ENCODE results near the gene APLF. TPM values are rescaled to one million over a fixed set of nuclear protein-coding genes. Genes with fewer than 3 reads are reported as not detected.

Gene APLF
- total and polyA plus RNA-seq, 2 of the 8 experiments (the other 6 are each of a cell fraction or from before 2014, with no cell fraction given), result 4.4 to 7.3 TPM

- TF ChIP-seq CHD7 (IDR thresholded peaks at IDR 0.05; ENCODE audit: insufficient replicate concordance, low read length) (no peak), TBP (IDR thresholded peaks at IDR 0.05; ENCODE audit: low read depth, low read length) (peak; percentile 31; the same call in 1 of the 2 replicates), YY1 (IDR thresholded peaks at IDR 0.05; ENCODE audit: low read depth, low read length) (no peak), GTF2F1 (IDR thresholded peaks at IDR 0.05; ENCODE audit: borderline replicate concordance, low read depth, low read length) (no peak), BACH1 (IDR thresholded peaks at IDR 0.05; ENCODE audit: low read length) (peak; percentile 85), CBX8 (IDR thresholded peaks at IDR 0.05; ENCODE audit: borderline replicate concordance, low read depth, low read length) (no peak), CTCF (IDR thresholded peaks at IDR 0.05; ENCODE audit: control extremely low read depth in 1 of 3, insufficient read depth in 1 of 3, low read depth in 1 of 3, low read length in 3 of 3) (no peak)
Observed at GRCh38 chr2:68467077-68467960, at the start of gene APLF, which contains the start of gene FBXO48 (continued).
